HepG2 (cell line): ENCODE measurements around the gene CDC34. TPM values are rescaled to one million over a fixed set of nuclear protein-coding genes. Genes with fewer than 3 reads are reported as not detected.

Source experiments
- DNMT1 ChIP-seq: sonication (generic); formaldehyde crosslinking; IDR thresholded peaks from 2 replicates; pipeline ENCODE4 v1.5.1; 2020; ENCODE audit warnings: mild to moderate bottlenecking, missing genetic modification reagents
- FLYWCH1 ChIP-seq: sonication (generic); formaldehyde crosslinking; IDR thresholded peaks from 2 replicates; pipeline ENCODE4 v1.8.1; 2023; ENCODE audit warnings: mild to moderate bottlenecking, missing genetic modification reagents
- MAZ ChIP-seq, 2 experiments: sonication (generic) in 1 of 2; formaldehyde crosslinking in 1 of 2; IDR thresholded peaks; 2 replicates each; pipeline versions ENCODE4 v1.5.0 to v1.6.1; 2012 to 2020; ENCODE audit warnings: low read depth in 2 of 2, mild to moderate bottlenecking in 2 of 2, borderline replicate concordance in 1 of 2, improper control_type of control experiment in 1 of 2, low read length in 1 of 2, missing genetic modification reagents in 1 of 2, moderate library complexity in 1 of 2
- MTA3 ChIP-seq: sonication (generic); formaldehyde crosslinking; IDR thresholded peaks from 2 replicates; pipeline ENCODE4 v1.4.0; 2020; ENCODE audit warnings: missing genetic modification reagents
- POLR2G ChIP-seq: fragments of 200-400 bp; formaldehyde crosslinking; IDR thresholded peaks from 2 replicates; pipeline ENCODE4 v1.6.1; 2018; ENCODE audit warnings: mild to moderate bottlenecking, low read depth, low read length, moderate library complexity
- RFX3 ChIP-seq: IDR thresholded peaks from 2 replicates; pipeline ENCODE4 v1.6.1; 2016; ENCODE audit warnings: missing biosample characterization, missing genetic modification reagents
- SOX13 ChIP-seq, 3 experiments: fragments of 450-650 bp in 1 of 3; sonication (generic) in 1 of 3; formaldehyde crosslinking in 1 of 3; IDR thresholded peaks in 2 of 3; conservative IDR thresholded peaks in 1 of 3; 2 replicates each; pipeline versions ENCODE4 v1.5.0 to v1.6.1; 2016 to 2020; ENCODE audit warnings: antibody characterized with exemption in 1 of 3, mild to moderate bottlenecking in 1 of 3, missing compliant biosample characterization in 1 of 3, missing genetic modification reagents in 1 of 3, moderate library complexity in 1 of 3
- TEAD3 ChIP-seq: optimal IDR thresholded peaks from 2 replicates; pipeline ENCODE3; 2016; ENCODE audit warnings: borderline replicate concordance
- ZBTB40 ChIP-seq, 2 experiments: fragments of 450-650 bp in 1 of 2; sonication (generic) in 1 of 2; formaldehyde crosslinking in 1 of 2; IDR thresholded peaks; 2 replicates each; pipeline versions ENCODE4 v1.6.1 to v1.8.0; 2016 to 2022; ENCODE audit warnings: antibody characterized with exemption in 1 of 2, mild to moderate bottlenecking in 1 of 2, missing genetic modification reagents in 1 of 2
- ZNF451 ChIP-seq: sonication (generic); formaldehyde crosslinking; IDR thresholded peaks from 2 replicates; pipeline ENCODE4 v1.5.0; 2020; ENCODE audit warnings: mild to moderate bottlenecking, missing genetic modification reagents
- ZNF557 ChIP-seq: sonication (generic); formaldehyde crosslinking; IDR thresholded peaks from 2 replicates; pipeline ENCODE4 v1.4.0; 2020; ENCODE audit warnings: missing genetic modification reagents
- ZNF629 ChIP-seq: sonication (generic); formaldehyde crosslinking; conservative IDR thresholded peaks from 2 replicates; pipeline ENCODE4 v1.5.0; 2020; ENCODE audit warnings: missing genetic modification reagents
- ZSCAN12 ChIP-seq: sonication (generic); formaldehyde crosslinking; IDR thresholded peaks from 2 replicates; pipeline ENCODE4 v1.9.0; 2021; ENCODE audit warnings: mild to moderate bottlenecking, missing genetic modification reagents
- ZSCAN30 ChIP-seq: sonication (generic); formaldehyde crosslinking; IDR thresholded peaks from 2 replicates; pipeline ENCODE4 v1.5.0; 2020; ENCODE audit warnings: mild to moderate bottlenecking, missing genetic modification reagents
- polyA plus RNA-seq, 8 experiments: library from polyadenylated mRNA; depleted of rRNA in 3 of 8; stranded (reverse) in 7 of 8; unstranded in 1 of 8; fragments of >200 nt; fragmentation: Illumina TruSeq in 4 of 8; extraction: Trizol in 4 of 8; gene quantifications; 2 replicates each; pipeline versions ENCODE4 v1.2.1 to v1.2.3, GENCODE V29; 2011 to 2016; ENCODE audit warnings: low read depth in 4 of 8, missing spikeins in 1 of 8, mixed read lengths in 1 of 8; ENCODE audit not compliant: insufficient read depth in 1 of 8
- total RNA-seq, 5 experiments: library from RNA; depleted of rRNA; stranded (reverse); fragments of >200 nt; fragmentation: Illumina TruSeq; extraction: Trizol; gene quantifications; 2 replicates each; pipeline ENCODE4 v1.2.3, GENCODE V29; 2016; ENCODE audit warnings: low read depth in 1 of 5
- TF ChIP-seq, protein P1 (sequence below): sonication (generic); formaldehyde crosslinking; IDR thresholded peaks from 2 replicates; pipeline ENCODE4 v1.4.0; 2020; ENCODE audit warnings: missing genetic modification reagents, borderline replicate concordance

The CDC34 gene
- total and polyA plus RNA-seq, 2 of the 13 experiments (the other 11 are each of a cell fraction or from before 2014, with no cell fraction given): 138 to 150 TPM

- peak; percentile 42; the same call in 1 of the 2 replicates for TF ChIP-seq MAZ (IDR thresholded peaks at IDR 0.05; ENCODE audit: borderline replicate concordance, low read depth, low read length)
- peak; percentile 44 for TF ChIP-seq MAZ (CRISPR knock-in tag; IDR thresholded peaks at IDR 0.05; ENCODE audit: low read depth)
- no peak for TF ChIP-seq ZNF629 (CRISPR knock-in tag)
- no peak for TF ChIP-seq TEAD3 (CRISPR knock-in tag)
- TF ChIP-seq ZBTB40 (IDR thresholded peaks at IDR 0.05): peak; percentile 47; the same call in 1 of the 2 replicates
- TF ChIP-seq ZBTB40 (CRISPR knock-in tag; IDR thresholded peaks at IDR 0.05): no peak; the same call in 1 of the 2 replicates
- no peak for TF ChIP-seq FLYWCH1
- TF ChIP-seq ZNF451 (CRISPR knock-in tag): 0 out of 2 replicates have a peak, but pooled peaks have one; percentile 7
- TF ChIP-seq POLR2G: peak; percentile 62; the same call in 1 of the 2 replicates
- no peak for TF ChIP-seq SOX13 (IDR thresholded peaks at IDR 0.05)
- peak in 1 of 2 experiments; percentile 73; a peak in 1 of 4 replicates for TF ChIP-seq SOX13 (CRISPR knock-in tag; conservative IDR thresholded peaks at IDR 0.05 in 1 of 2, IDR thresholded peaks at IDR 0.05 in 1 of 2)
- TF ChIP-seq ZNF557 (CRISPR knock-in tag): no peak
- TF ChIP-seq ZSCAN30: no peak; the same call in 1 of the 2 replicates
- TF ChIP-seq ZSCAN12 (CRISPR knock-in tag): no peak
- no peak for TF ChIP-seq RFX3
- TF ChIP-seq DNMT1 (CRISPR knock-in tag): no peak
- no peak for TF ChIP-seq MTA3 (CRISPR knock-in tag)
- TF ChIP-seq, protein P1, sequence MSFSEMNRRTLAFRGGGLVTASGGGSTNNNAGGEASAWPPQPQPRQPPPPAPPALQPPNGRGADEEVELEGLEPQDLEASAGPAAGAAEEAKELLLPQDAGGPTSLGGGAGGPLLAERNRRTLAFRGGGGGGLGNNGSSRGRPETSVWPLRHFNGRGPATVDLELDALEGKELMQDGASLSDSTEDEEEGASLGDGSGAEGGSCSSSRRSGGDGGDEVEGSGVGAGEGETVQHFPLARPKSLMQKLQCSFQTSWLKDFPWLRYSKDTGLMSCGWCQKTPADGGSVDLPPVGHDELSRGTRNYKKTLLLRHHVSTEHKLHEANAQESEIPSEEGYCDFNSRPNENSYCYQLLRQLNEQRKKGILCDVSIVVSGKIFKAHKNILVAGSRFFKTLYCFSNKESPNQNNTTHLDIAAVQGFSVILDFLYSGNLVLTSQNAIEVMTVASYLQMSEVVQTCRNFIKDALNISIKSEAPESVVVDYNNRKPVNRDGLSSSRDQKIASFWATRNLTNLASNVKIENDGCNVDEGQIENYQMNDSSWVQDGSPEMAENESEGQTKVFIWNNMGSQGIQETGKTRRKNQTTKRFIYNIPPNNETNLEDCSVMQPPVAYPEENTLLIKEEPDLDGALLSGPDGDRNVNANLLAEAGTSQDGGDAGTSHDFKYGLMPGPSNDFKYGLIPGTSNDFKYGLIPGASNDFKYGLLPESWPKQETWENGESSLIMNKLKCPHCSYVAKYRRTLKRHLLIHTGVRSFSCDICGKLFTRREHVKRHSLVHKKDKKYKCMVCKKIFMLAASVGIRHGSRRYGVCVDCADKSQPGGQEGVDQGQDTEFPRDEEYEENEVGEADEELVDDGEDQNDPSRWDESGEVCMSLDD (CRISPR knock-in tag): no peak
Observed at GRCh38 chr19:507286-508203, 24.0 kb upstream of the CDC34 start, which contains the start of gene TPGS1 (continued).
